Heart right ventricle (tissue), 16 donors: Measurements from ENCODE around the gene TMEM50A. TPM values are rescaled to one million over a fixed set of nuclear protein-coding genes. Genes with fewer than 3 reads are reported as not detected.

Experiments
- ATAC-seq, 8 donors: fragments of 200-7000 bp; cut with Tn5 transposase; one replicate each; pipeline ENCODE4 v1.9.1; 2020; ENCODE audit warnings: mild to moderate bottlenecking in 8 of 8, moderate library complexity in 8 of 8, moderate number of reproducible peaks in 1 of 8
- DNase-seq, 2 donors: peaks; one replicate each; pipeline ENCODE4 v3.0.0-alpha.2; 2020
- H3K27ac ChIP-seq, 10 donors: fragments of 200-600 bp; sonication (generic) in 2 of 10; one replicate each; pipeline versions ENCODE4 v1.5.0 to v1.8.0; 2020 to 2022; ENCODE audit warnings: mild to moderate bottlenecking in 3 of 10
- H3K27me3 ChIP-seq, 7 donors: fragments of 200-600 bp; one replicate each; pipeline ENCODE4 v1.8.0; 2021 to 2022; ENCODE audit warnings: mild to moderate bottlenecking in 2 of 7
- H3K36me3 ChIP-seq, 9 donors: fragments of 200-600 bp; sonication (generic) in 1 of 9; one replicate each; pipeline versions ENCODE4 v1.5.0 to v1.8.0; 2020 to 2022; ENCODE audit warnings: mild to moderate bottlenecking in 2 of 9
- H3K4me1 ChIP-seq, 9 donors: fragments of 200-600 bp; sonication (generic) in 1 of 9; one replicate each; pipeline versions ENCODE4 v1.5.0 to v1.8.0; 2020 to 2022; ENCODE audit warnings: mild to moderate bottlenecking in 4 of 9
- H3K4me3 ChIP-seq, 10 donors: fragments of 200-600 bp; sonication (generic) in 2 of 10; one replicate each; pipeline versions ENCODE4 v1.5.0 to v1.8.0; 2020 to 2022; ENCODE audit warnings: mild to moderate bottlenecking in 7 of 10, moderate library complexity in 2 of 10
- H3K9me3 ChIP-seq, 11 donors: fragments of 200-600 bp in 10 of 11; sonication (generic) in 2 of 11; one replicate each; pipeline versions ENCODE4 v1.5.0 to v1.8.0; 2013 to 2022; ENCODE audit warnings: mild to moderate bottlenecking in 2 of 11, control low read depth in 1 of 11, moderate library complexity in 1 of 11
- CTCF ChIP-seq, 9 donors: fragments of 200-600 bp; sonication (generic) in 2 of 9; IDR thresholded peaks; one replicate each; pipeline versions ENCODE4 v1.5.0 to v1.8.0; 2021 to 2022; ENCODE audit warnings: antibody characterized with exemption in 9 of 9, mild to moderate bottlenecking in 5 of 9, moderate library complexity in 1 of 9
- WGBS, 2 donors: extraction: QIAGEN DNeasy Blood & Tissue Kit; methylation state at CpG; one replicate each; pipeline ENCODE4 v1.1.7; 2013; ENCODE audit warnings: inconsistent platforms in 1 of 2; 5-methylcytosine and 5-hydroxymethylcytosine counted together
- intact Hi-C, 10 donors: fragments of 100-400 bp; cut with DNase I; formaldehyde crosslinking; loops; one replicate each; pipeline versions ENCODE4 v1.11.1 to v1.14.2; 2022
- polyA plus RNA-seq, 2 donors: library from polyadenylated mRNA; stranded (reverse); fragments of 200-250 nt; gene quantifications; one replicate each; pipeline ENCODE4 v1.2.3, GENCODE V29; 2013
- total RNA-seq, 10 donors: library from RNA; stranded (reverse); fragmentation: NEBNext Ultra II Directional in 3 of 10; extraction: Animal tissue kit (Norgen Biotek cat#: 25700) in 3 of 10; gene quantifications; one replicate each; pipeline versions ENCODE4 v1.2.1 to v1.2.4, GENCODE V29; 2021 to 2023
- donor health status: Arrhythmogenic right ventricular cardiomyopathy.
- donor health status: ischemic (EF 13 %, LVEDD 7.1; RV severe dilation, severe dysfunction).
- donor health status: healthy with polysubstance abuse.
- donor health status: DM: no; HTN: yes; CAD: no.
- donor health status: DM: no; HTN: no; CAD: no.
- donor health status: ischemic (EF 25% LVEDD 6.9; RV normal size, moderate dysfunction).
- donor health status: ischemic (EF 25% LVEDD 5.7; RV mildly dilated, moderate dysfunction).
- donor health status: healthy.
- donor health status: DM: yes; HTN: yes; CAD: no.
- donor health status: Ischemic cardiomyopathy.
- donor health status: ischemic (EF 35%, LVEDD 5.7; RV mildly dilated, moderate dysfunction).
- donor health status: nonischemic (EF 11% LVEDD 7.7; RV severe dilation, severe dysfunction).
- donor health status: DM: yes; HTN: yes; CAD: no.
- donor health status: PGD.
- donor health status: ischemic (EF 29% LVEDD 5.4; RV normal size, mild dysfunction).
- donor health status: nonischemic (EF 23%, LVEDD 6.1; RV moderate dilation, normal function).

Gene TMEM50A
- total and polyA plus RNA-seq, 12 donors = 69.2 to 128 (median 88.8) TPM

- no peak overlapping the region for H3K4me3 ChIP-seq
- TF ChIP-seq CTCF (IDR thresholded peaks at IDR 0.05) = no peak
- intact Hi-C loops = loop anchor here in 1 of 10 donors (10.0 kb wide), 1 partner anchor 113 kb away; the partner anchor contains the start of gene SYF2
- no peak overlapping the region for H3K27ac ChIP-seq
- WGBS, 2 donors = 75 to 78% methylated on average over 2 of the region's 2 CpGs
- ATAC-seq (no peak), DNase-seq (no peak)
- no peaks in the 10 kb centered on the region for H3K9me3 ChIP-seq
- no peaks in the 10 kb centered on the region for H3K27me3 ChIP-seq
- H3K4me1 ChIP-seq = peaks cover 0 to 20% (median 6%) of the 10 kb centered on the region in 9 donors
- H3K36me3 ChIP-seq = peaks cover 0 to 98% (median 12%) of the 10 kb centered on the region in 9 donors
Measured at GRCh38 chr1:25347556-25347955, 9.4 kb downstream of the TMEM50A start.

GRCh38 chr1:25349606-25350005 lies 11.5 kb downstream of the TMEM50A start:
- H3K36me3 ChIP-seq = peaks cover 0 to 98% (median 20%) of the 10 kb centered on the region in 9 donors
- intact Hi-C loops = loop anchor here in 1 of 10 donors (10.0 kb wide), 1 partner anchor 115 kb away; the partner anchor contains the start of gene SYF2
- no peak for TF ChIP-seq CTCF (IDR thresholded peaks at IDR 0.05)
- no peak overlapping the region for H3K27ac ChIP-seq
- H3K9me3 ChIP-seq = no peaks in the 10 kb centered on the region
- ATAC-seq (no peak), DNase-seq (no peak)
- WGBS, 2 donors = 91 to 95% methylated on average over 3 of the region's 3 CpGs
- no peak overlapping the region for H3K4me3 ChIP-seq
- no peaks in the 10 kb centered on the region for H3K27me3 ChIP-seq
- H3K4me1 ChIP-seq = peaks cover 0 to 13% (median 0%) of the 10 kb centered on the region in 9 donors

- Histone ChIP-seq H3K27me3 (no peaks in the 10 kb centered on the region), H3K4me3 (no peak overlapping the region), H3K27ac (peak overlapping the region in 2 of 10 donors; percentile 16 to 42), H3K4me1 (peaks cover 0 to 20% (median 7%) of the 10 kb centered on the region in 9 donors), H3K9me3 (no peaks in the 10 kb centered on the region), H3K36me3 (peaks cover 0 to 97% (median 40%) of the 10 kb centered on the region in 9 donors)
- DNase-seq (no peak), ATAC-seq (no peak)
- TF ChIP-seq CTCF (IDR thresholded peaks at IDR 0.05) = no peak
- 67 to 74% methylated on average over 6 of the region's 6 CpGs for WGBS, 2 donors
- intact Hi-C loops = no loop called here
Measured at GRCh38 chr1:25355841-25356395, 17.8 kb downstream of the TMEM50A start.

- H3K9me3 ChIP-seq = no peaks in the 10 kb centered on the region
- peaks cover 0 to 99% (median 41%) of the 10 kb centered on the region in 9 donors for H3K36me3 ChIP-seq
- H3K4me3 ChIP-seq = no peak overlapping the region
- peaks cover 0 to 26% (median 12%) of the 10 kb centered on the region in 9 donors for H3K4me1 ChIP-seq
- intact Hi-C loops = no loop called here
- H3K27me3 ChIP-seq = no peaks in the 10 kb centered on the region
- TF ChIP-seq CTCF (IDR thresholded peaks at IDR 0.05) = no peak
- H3K27ac ChIP-seq = peak overlapping the region in 2 of 10 donors; percentile 16 to 42
- DNase-seq (no peak), ATAC-seq (no peak)
Measured at GRCh38 chr1:25356441-25356840, 18.3 kb downstream of the TMEM50A start.
